B cell (primary cell): ENCODE results near the gene SLC15A2. TPM values are rescaled to one million over a fixed set of nuclear protein-coding genes. Genes with fewer than 3 reads are reported as not detected.
A peak's percentile ranks its signal among the peaks of the same experiment; 100 is the strongest.

Source experiments
- ATAC-seq: fragments of 200-7000 bp; cut with Tn5 transposase; one replicate; pipeline ENCODE4 v1.10.0; 2021; ENCODE audit warnings: low read depth, mild to moderate bottlenecking, moderate number of reproducible peaks, moderate library complexity
- CTCF ChIA-PET: fragments of 350-600 bp; sonication (Branson Sonifier 250); formaldehyde crosslinking; loops from one replicate; lab custom pipeline; 2021; ENCODE audit warnings: antibody characterized with exemption, inconsistent platforms; lab: Charles Lee
- POLR2A ChIA-PET: fragments of 350-600 bp; sonication (Branson Sonifier 250); formaldehyde crosslinking; loops from one replicate; lab custom pipeline; 2021; ENCODE audit warnings: antibody characterized with exemption; lab: Charles Lee
- DNase-seq: peaks from one replicate; pipeline ENCODE4 v3.0.0; 2013
- H2AFZ ChIP-seq: 2 replicates; pipeline ENCODE4 v1.6.1; 2012; ENCODE audit warnings: mild to moderate bottlenecking, low read depth, low read length; ENCODE audit not compliant: insufficient read depth, poor library complexity, severe bottlenecking
- H3K27ac ChIP-seq, 2 donors: 1 replicate in 1 of 2; 2 replicates in 1 of 2; pipeline ENCODE4 v1.5.1; 2012 to 2013; ENCODE audit warnings: low read length in 2 of 2, mild to moderate bottlenecking in 2 of 2, moderate library complexity in 1 of 2
- H3K27me3 ChIP-seq, 4 experiments: fragments of 200-600 bp in 1 of 4; sonication (generic) in 1 of 4; replicated peaks in 1 of 4; 1 replicate in 2 of 4; 2 replicates in 2 of 4; pipeline versions ENCODE4 v1.6.1 to v1.7.0; 2013 to 2016; ENCODE audit warnings: low read length in 3 of 4, mild to moderate bottlenecking in 2 of 4, mixed read lengths in 1 of 4, moderate library complexity in 1 of 4; ENCODE audit not compliant: insufficient read depth in 4 of 4, control insufficient read depth in 3 of 4; ENCODE audit errors: control extremely low read depth in 1 of 4
- H3K36me3 ChIP-seq, 2 experiments: replicated peaks in 1 of 2; 1 replicate in 1 of 2; 2 replicates in 1 of 2; pipeline versions ENCODE4 v1.6.1 to v1.7.1; 2013; ENCODE audit warnings: low read length in 1 of 2; ENCODE audit not compliant: insufficient read depth in 2 of 2, control insufficient read depth in 1 of 2; ENCODE audit errors: control extremely low read depth in 1 of 2, extremely low read depth in 1 of 2
- H3K4me1 ChIP-seq, 2 donors: fragments of 200-600 bp in 1 of 2; sonication (generic) in 1 of 2; 1 replicate in 1 of 2; 2 replicates in 1 of 2; pipeline versions ENCODE4 v1.5.1 to v1.6.1; 2013 to 2017; ENCODE audit warnings: low read length in 2 of 2; ENCODE audit not compliant: control insufficient read depth in 2 of 2, insufficient read depth in 2 of 2
- H3K4me2 ChIP-seq: replicated peaks from 2 replicates; pipeline ENCODE3; 2012; ENCODE audit warnings: mild to moderate bottlenecking, low read depth, low read length; ENCODE audit not compliant: poor library complexity, severe bottlenecking
- H3K4me3 ChIP-seq, 5 experiments: fragments of 200-600 bp in 1 of 5; sonication (generic) in 1 of 5; 1 replicate in 3 of 5; 2 replicates in 2 of 5; pipeline versions ENCODE4 v1.5.1 to v1.7.0; 2011 to 2016; ENCODE audit warnings: low read length in 4 of 5, mild to moderate bottlenecking in 4 of 5, low read depth in 2 of 5, control low read depth in 1 of 5, moderate library complexity in 1 of 5; ENCODE audit not compliant: insufficient read depth in 1 of 5; ENCODE audit errors: control extremely low read depth in 1 of 5, extremely low read depth in 1 of 5
- H3K79me2 ChIP-seq: fragments of 200-600 bp; sonication (generic); one replicate; pipeline ENCODE4 v1.6.0; 2016; ENCODE audit warnings: low read length; ENCODE audit not compliant: control insufficient read depth, insufficient read depth
- H3K9ac ChIP-seq: fragments of 200-600 bp; sonication (generic); 2 replicates; pipeline ENCODE4 v1.6.1; 2017; ENCODE audit warnings: mild to moderate bottlenecking, low read length, moderate library complexity
- H3K9me3 ChIP-seq, 3 donors: one replicate each; pipeline versions ENCODE4 v1.6.1 to v1.7.1; 2013; ENCODE audit warnings: low read length in 2 of 3; ENCODE audit not compliant: control insufficient read depth in 2 of 3, insufficient read depth in 1 of 3; ENCODE audit errors: control extremely low read depth in 1 of 3
- H4K20me1 ChIP-seq: 2 replicates; pipeline ENCODE4 v1.6.0; 2012; ENCODE audit warnings: mild to moderate bottlenecking, low read length; ENCODE audit not compliant: insufficient read depth, control insufficient read depth, poor library complexity, severe bottlenecking
- H3K27ac Mint-ChIP-seq: one replicate; pipeline ENCODE4 v1.8.0; 2021; ENCODE audit warnings: mixed read lengths
- H3K27me3 Mint-ChIP-seq: one replicate; pipeline ENCODE4 v1.8.0; 2021; ENCODE audit warnings: mixed read lengths
- H3K4me1 Mint-ChIP-seq: one replicate; pipeline ENCODE4 v1.8.0; 2021; ENCODE audit warnings: mixed read lengths
- H3K4me3 Mint-ChIP-seq: one replicate; pipeline ENCODE4 v1.8.0; 2021; ENCODE audit warnings: mixed read lengths
- H3K9me3 Mint-ChIP-seq: one replicate; pipeline ENCODE4 v1.8.0; 2022; ENCODE audit warnings: mixed read lengths; ENCODE audit not compliant: insufficient read depth
- CTCF ChIP-seq: fragments of 200-600 bp; IDR thresholded peaks from one replicate; pipeline ENCODE4 v1.8.0; 2022; ENCODE audit warnings: antibody characterized with exemption, mild to moderate bottlenecking
- EZH2 ChIP-seq: IDR thresholded peaks from 2 replicates; pipeline ENCODE4 v1.6.1; 2012; ENCODE audit warnings: borderline replicate concordance, low read depth, mild to moderate bottlenecking, moderate library complexity, low read length; ENCODE audit not compliant: insufficient read depth, poor library complexity, severe bottlenecking
- WGBS: methylation state at CpG from one replicate; pipeline ENCODE4 v1.1.5; 2013; ENCODE audit warnings: missing lambda C conversion rate; ENCODE audit not compliant: insufficient coverage; 5-methylcytosine and 5-hydroxymethylcytosine counted together
- intact Hi-C: fragments of 100-400 bp; cut with micrococcal nuclease; formaldehyde crosslinking; loops from one replicate; pipeline ENCODE4 v1.10.0; 2022
- polyA plus RNA-seq: library from polyadenylated mRNA; depleted of rRNA; stranded (reverse); fragments of >200 nt; gene quantifications from 2 replicates; pipeline ENCODE4 v1.2.3, GENCODE V29; 2012
- total RNA-seq, 2 donors: library from RNA; stranded (reverse); fragments of 120-200 nt in 1 of 2; gene quantifications; 1 replicate in 1 of 2; 2 replicates in 1 of 2; pipeline versions ENCODE4 v1.2.3 to v1.2.4, GENCODE V29; 2013 to 2022

SLC15A2 gene
- total and polyA plus RNA-seq, 2 donors (not counting 1 experiment from before 2014, with no cell fraction given), result 13.1 to 16.9 TPM

- H3K27me3 Mint-ChIP-seq, result no peaks in the 10 kb centered on the region
- intact Hi-C loops, result loop anchor here (2.0 kb wide), 1 partner anchor 13 kb away; no protein-coding TSS in a partner anchor
- Histone ChIP-seq H3K27ac (no peak overlapping the region), H2AFZ (no peak overlapping the region), H4K20me1 (no peaks in the 10 kb centered on the region), H3K4me2 (no peak overlapping the region), H3K9ac (no peak overlapping the region), H3K9me3 (peaks cover 0 to 10% (median 0%) of the 10 kb centered on the region in 3 donors), H3K4me1 (peaks cover 49% of the 10 kb centered on the region in 2 donors), H3K27me3 (no peaks in the 10 kb centered on the region), H3K79me2 (peaks cover 11% of the 10 kb centered on the region), H3K4me3 (no peak overlapping the region), H3K36me3 (peaks cover 1 to 8% of the 10 kb centered on the region in 2 experiments)
- TF ChIP-seq EZH2 (no peak), CTCF (no peak)
- no peak overlapping the region for H3K4me3 Mint-ChIP-seq
- peak overlapping the region; percentile 59 for H3K27ac Mint-ChIP-seq
- POLR2A ChIA-PET, result no interaction called here
- peaks cover 49% of the 10 kb centered on the region for H3K4me1 Mint-ChIP-seq
- ATAC-seq, result no peak
- CTCF ChIA-PET, result interaction anchor here (0.7 to 1.4 kb wide), 9 partner anchors 8 to 329 kb away, joined by 3 to 6 read pairs (median 3); partner anchors contain the start of genes CD86 and HCLS1
- DNase-seq, result no peak
- no peaks in the 10 kb centered on the region for H3K9me3 Mint-ChIP-seq
Observed at GRCh38 chr3:121989943-121990342, 95.7 kb downstream of the SLC15A2 start.

GRCh38 chr3:121992601-121993560 is 98.7 kb downstream of the SLC15A2 start:
- ATAC-seq (peak; percentile 46), DNase-seq (peak; percentile 64)
- POLR2A ChIA-PET, result interaction anchor here (0.6 to 1.3 kb wide), 3 partner anchors 11 to 73 kb away, joined by 3 read pairs; no protein-coding TSS in a partner anchor
- intact Hi-C loops, result no loop called here
- H3K4me1 Mint-ChIP-seq, result peaks cover 77% of the 10 kb centered on the region
- WGBS, result 74% methylated on average over 28 of the region's 31 CpGs
- peaks cover 0 to 10% (median 0%) of the 10 kb centered on the region in 3 donors for H3K9me3 ChIP-seq
- H3K27me3 ChIP-seq, result no peaks in the 10 kb centered on the region
- H3K4me1 ChIP-seq, result peaks cover 77 to 79% of the 10 kb centered on the region in 2 donors
- H3K4me3 Mint-ChIP-seq, result peak overlapping the region; percentile 71
- no peaks in the 10 kb centered on the region for H3K27me3 Mint-ChIP-seq
- H4K20me1 ChIP-seq, result no peaks in the 10 kb centered on the region
- H3K4me2 ChIP-seq, result peak overlapping the region; percentile 68
- peak overlapping the region; percentile 68 to 73 for H3K27ac ChIP-seq
- CTCF ChIA-PET, result interaction anchor here (1.0 to 1.8 kb wide), 5 partner anchors 12 to 266 kb away, joined by 3 to 5 read pairs (median 3); no protein-coding TSS in a partner anchor
- H3K79me2 ChIP-seq, result peaks cover 11% of the 10 kb centered on the region
- no peak for TF ChIP-seq CTCF
- no peak for TF ChIP-seq EZH2
- peak overlapping the region; percentile 33 for H3K9ac ChIP-seq
- peak overlapping the region; percentile 91 for H3K27ac Mint-ChIP-seq
- H3K36me3 ChIP-seq, result peaks cover 0 to 1% of the 10 kb centered on the region in 2 experiments
- H2AFZ ChIP-seq, result peak overlapping the region; percentile 29
- H3K9me3 Mint-ChIP-seq, result no peaks in the 10 kb centered on the region
- peak overlapping the region in 2 of 5 experiments; percentile 8 to 53 for H3K4me3 ChIP-seq
